ENCODE measurements around the gene AFF3.

AFF3 gene

GRCh38 chr2:100017633-100018032, 124.8 kb downstream of the AFF3 start:
- no peak for DNase-seq (ENCODE audit: low read depth)
- TF ChIP-seq, protein P1, sequence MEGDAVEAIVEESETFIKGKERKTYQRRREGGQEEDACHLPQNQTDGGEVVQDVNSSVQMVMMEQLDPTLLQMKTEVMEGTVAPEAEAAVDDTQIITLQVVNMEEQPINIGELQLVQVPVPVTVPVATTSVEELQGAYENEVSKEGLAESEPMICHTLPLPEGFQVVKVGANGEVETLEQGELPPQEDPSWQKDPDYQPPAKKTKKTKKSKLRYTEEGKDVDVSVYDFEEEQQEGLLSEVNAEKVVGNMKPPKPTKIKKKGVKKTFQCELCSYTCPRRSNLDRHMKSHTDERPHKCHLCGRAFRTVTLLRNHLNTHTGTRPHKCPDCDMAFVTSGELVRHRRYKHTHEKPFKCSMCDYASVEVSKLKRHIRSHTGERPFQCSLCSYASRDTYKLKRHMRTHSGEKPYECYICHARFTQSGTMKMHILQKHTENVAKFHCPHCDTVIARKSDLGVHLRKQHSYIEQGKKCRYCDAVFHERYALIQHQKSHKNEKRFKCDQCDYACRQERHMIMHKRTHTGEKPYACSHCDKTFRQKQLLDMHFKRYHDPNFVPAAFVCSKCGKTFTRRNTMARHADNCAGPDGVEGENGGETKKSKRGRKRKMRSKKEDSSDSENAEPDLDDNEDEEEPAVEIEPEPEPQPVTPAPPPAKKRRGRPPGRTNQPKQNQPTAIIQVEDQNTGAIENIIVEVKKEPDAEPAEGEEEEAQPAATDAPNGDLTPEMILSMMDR (IDR thresholded peaks at IDR 0.05; ENCODE audit: control insufficient read depth, extremely low read depth, insufficient read depth) = no peak
- H3K4me3 ChIP-seq (ENCODE audit: low read depth, low read length) = no peak overlapping the region

GRCh38 chr2:100016756-100017155, 125.6 kb downstream of the AFF3 start:
- no peak for DNase-seq (ENCODE audit: low read depth)
- TF ChIP-seq, protein P1 (IDR thresholded peaks at IDR 0.05; ENCODE audit: control insufficient read depth, extremely low read depth, insufficient read depth) = no peak
- no peak overlapping the region for H3K4me3 ChIP-seq (ENCODE audit: low read depth, low read length)

GRCh38 chr2:100015849-100016248, 126.5 kb downstream of the AFF3 start:
- DNase-seq (ENCODE audit: low read depth) = no peak
- H3K4me3 ChIP-seq (ENCODE audit: low read depth, low read length) = no peak overlapping the region
- TF ChIP-seq, protein P1 (IDR thresholded peaks at IDR 0.05; ENCODE audit: control insufficient read depth, extremely low read depth, insufficient read depth) = no peak

GRCh38 chr2:100013892-100014677, 128.3 kb downstream of the AFF3 start:
- no peak overlapping the region for H3K4me3 ChIP-seq (ENCODE audit: low read depth, low read length)
- TF ChIP-seq, protein P1 (IDR thresholded peaks at IDR 0.05; ENCODE audit: control insufficient read depth, extremely low read depth, insufficient read depth) = no peak
- DNase-seq (ENCODE audit: low read depth) = no peak

- TF ChIP-seq, protein P1 (IDR thresholded peaks at IDR 0.05; ENCODE audit: control insufficient read depth, extremely low read depth, insufficient read depth) = no peak
- no peak for DNase-seq (ENCODE audit: low read depth)
- H3K4me3 ChIP-seq (ENCODE audit: low read depth, low read length) = no peak overlapping the region
These were observed 129.8 kb downstream of the AFF3 start for GRCh38 chr2:100012561-100012960.

GRCh38 chr2:100011272-100011731, 131.1 kb downstream of the AFF3 start:
- no peak for DNase-seq (ENCODE audit: low read depth)
- TF ChIP-seq, protein P1 (IDR thresholded peaks at IDR 0.05; ENCODE audit: control insufficient read depth, extremely low read depth, insufficient read depth) = no peak
- no peak overlapping the region for H3K4me3 ChIP-seq (ENCODE audit: low read depth, low read length)

DNA sequence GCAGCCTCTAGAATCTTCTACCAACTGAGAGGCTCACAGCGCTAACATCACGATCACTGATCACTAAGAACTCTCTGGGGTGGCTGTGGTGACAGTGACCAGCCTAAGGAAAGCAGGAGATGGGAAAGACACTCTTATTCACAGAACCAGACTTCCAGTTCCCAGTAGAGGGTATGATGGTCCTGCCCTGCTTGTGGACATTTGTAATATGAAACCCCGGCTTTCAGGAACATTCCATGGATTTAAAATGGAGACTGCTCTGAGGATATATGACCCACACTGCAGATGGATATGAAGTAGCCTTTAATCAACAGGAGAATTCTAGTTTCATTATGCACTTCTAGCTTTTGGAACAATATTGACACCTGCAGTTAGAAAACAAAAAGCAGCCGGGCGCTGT, 131.8 kb downstream of the AFF3 start:
- DNase-seq (ENCODE audit: low read depth) = no peak
- no peak overlapping the region for H3K4me3 ChIP-seq (ENCODE audit: low read depth, low read length)
- TF ChIP-seq, protein P1 (IDR thresholded peaks at IDR 0.05; ENCODE audit: control insufficient read depth, extremely low read depth, insufficient read depth) = no peak

Measured in LNCaP clone FGC (cell line).